HepG2 (cell line): ENCODE data around the gene TTC5. TPM values are rescaled to one million over a fixed set of nuclear protein-coding genes. Genes with fewer than 3 reads are reported as not detected.
A peak's percentile ranks its signal among the peaks of the same experiment; 100 is the strongest.

Experiments
- ATRX ChIP-seq: sonication (generic); formaldehyde crosslinking; IDR thresholded peaks from 2 replicates; pipeline ENCODE4 v1.4.0; 2020; ENCODE audit warnings: missing genetic modification reagents, borderline replicate concordance
- CHD2 ChIP-seq: IDR thresholded peaks from 2 replicates; pipeline ENCODE4 v1.6.1; 2011; ENCODE audit warnings: low read depth, low read length, improper control_type of control experiment
- ERF ChIP-seq: IDR thresholded peaks from 2 replicates; pipeline ENCODE4 v1.6.1; 2018; ENCODE audit warnings: missing biosample characterization, missing genetic modification reagents
- HMGA1 ChIP-seq: sonication (generic); formaldehyde crosslinking; conservative IDR thresholded peaks from 2 replicates; pipeline ENCODE4 v1.4.0; 2020; ENCODE audit warnings: missing genetic modification reagents
- KDM2A ChIP-seq: sonication (generic); formaldehyde crosslinking; IDR thresholded peaks from 2 replicates; pipeline ENCODE4 v1.4.0; 2020; ENCODE audit warnings: low read depth, missing genetic modification reagents, borderline replicate concordance
- KDM6A ChIP-seq: IDR thresholded peaks from 2 replicates; pipeline ENCODE4 v1.6.1; 2016; ENCODE audit warnings: low read depth
- NAIF1 ChIP-seq: sonication (generic); formaldehyde crosslinking; IDR thresholded peaks from 2 replicates; pipeline ENCODE4 v1.5.0; 2020; ENCODE audit warnings: mild to moderate bottlenecking, missing genetic modification reagents, borderline replicate concordance
- ONECUT2 ChIP-seq: sonication (generic); formaldehyde crosslinking; IDR thresholded peaks from 2 replicates; pipeline ENCODE4 v1.4.0; 2020; ENCODE audit warnings: missing genetic modification reagents
- PPARG ChIP-seq: conservative IDR thresholded peaks from 2 replicates; pipeline ENCODE4 v1.6.1; 2016; ENCODE audit warnings: missing biosample characterization, missing genetic modification reagents
- SOX6 ChIP-seq, 2 experiments: fragments of 450-650 bp in 1 of 2; sonication (generic) in 1 of 2; formaldehyde crosslinking in 1 of 2; IDR thresholded peaks; 2 replicates each; pipeline versions ENCODE4 v1.4.0 to v1.6.1; 2017 to 2020; ENCODE audit warnings: antibody characterized with exemption in 1 of 2, mild to moderate bottlenecking in 1 of 2, missing genetic modification reagents in 1 of 2
- SSRP1 ChIP-seq: IDR thresholded peaks from 2 replicates; pipeline ENCODE4 v1.6.1; 2016; ENCODE audit warnings: control low read depth
- TARDBP ChIP-seq: sonication (generic); formaldehyde crosslinking; IDR thresholded peaks from 2 replicates; pipeline ENCODE4 v1.8.0; 2022; ENCODE audit warnings: mild to moderate bottlenecking, missing genetic modification reagents
- TBP ChIP-seq: sonication (generic); formaldehyde crosslinking; IDR thresholded peaks from 2 replicates; pipeline ENCODE4 v1.5.0; 2020; ENCODE audit warnings: missing genetic modification reagents
- TEAD3 ChIP-seq: optimal IDR thresholded peaks from 2 replicates; pipeline ENCODE3; 2016; ENCODE audit warnings: borderline replicate concordance
- ZNF337 ChIP-seq: sonication (generic); formaldehyde crosslinking; IDR thresholded peaks from 2 replicates; pipeline ENCODE4 v1.5.1; 2020; ENCODE audit warnings: missing genetic modification reagents, low read depth, mild to moderate bottlenecking, borderline replicate concordance
- ZSCAN5A ChIP-seq: sonication (generic); formaldehyde crosslinking; IDR thresholded peaks from 2 replicates; pipeline ENCODE4 v1.8.0; 2022; ENCODE audit warnings: mild to moderate bottlenecking, missing genetic modification reagents, borderline replicate concordance
- ZSCAN9 ChIP-seq: IDR thresholded peaks from 2 replicates; pipeline ENCODE4 v1.6.1; 2016; ENCODE audit warnings: borderline replicate concordance
- polyA plus RNA-seq, 8 experiments: library from polyadenylated mRNA; depleted of rRNA in 3 of 8; stranded (reverse) in 7 of 8; unstranded in 1 of 8; fragments of >200 nt; fragmentation: Illumina TruSeq in 4 of 8; extraction: Trizol in 4 of 8; gene quantifications; 2 replicates each; pipeline versions ENCODE4 v1.2.1 to v1.2.3, GENCODE V29; 2011 to 2016; ENCODE audit warnings: low read depth in 4 of 8, missing spikeins in 1 of 8, mixed read lengths in 1 of 8; ENCODE audit not compliant: insufficient read depth in 1 of 8
- total RNA-seq, 5 experiments: library from RNA; depleted of rRNA; stranded (reverse); fragments of >200 nt; fragmentation: Illumina TruSeq; extraction: Trizol; gene quantifications; 2 replicates each; pipeline ENCODE4 v1.2.3, GENCODE V29; 2016; ENCODE audit warnings: low read depth in 1 of 5
- TF ChIP-seq, protein P1 (sequence below): sonication (generic); formaldehyde crosslinking; IDR thresholded peaks from 2 replicates; pipeline ENCODE4 v1.4.0; 2020; ENCODE audit warnings: missing genetic modification reagents
- TF ChIP-seq, protein P2 (sequence below): sonication (generic); formaldehyde crosslinking; IDR thresholded peaks from 2 replicates; pipeline ENCODE4 v1.4.0; 2020; ENCODE audit warnings: missing genetic modification reagents
- TF ChIP-seq, protein P3 (sequence below): sonication (generic); formaldehyde crosslinking; IDR thresholded peaks from 2 replicates; pipeline ENCODE4 v1.8.0; 2022; ENCODE audit warnings: missing genetic modification reagents, mild to moderate bottlenecking, inconsistent platforms, borderline replicate concordance
- TF ChIP-seq, protein P4 (sequence below): sonication (generic); formaldehyde crosslinking; IDR thresholded peaks from 2 replicates; pipeline ENCODE4 v1.4.0; 2020; ENCODE audit warnings: low read depth, missing genetic modification reagents

TTC5 gene
- total and polyA plus RNA-seq, 2 of the 13 experiments (the other 11 are each of a cell fraction or from before 2014, with no cell fraction given) = 8.7 to 28.5 TPM

GRCh38 chr14:20333494-20333841, 27.7 kb upstream of the TTC5 start (continued):
- no peak for TF ChIP-seq KDM2A
- TF ChIP-seq ZSCAN5A = no peak
- no peak for TF ChIP-seq ERF (CRISPR knock-in tag)
- TF ChIP-seq TARDBP (CRISPR knock-in tag) = 0 out of 2 replicates have a peak, but pooled peaks have one; percentile 11
- 0 out of 2 replicates have a peak, but pooled peaks have one; percentile 18 for TF ChIP-seq PPARG (CRISPR knock-in tag)
- no peak for TF ChIP-seq ZSCAN9 (CRISPR knock-in tag)
- TF ChIP-seq, protein P1, sequence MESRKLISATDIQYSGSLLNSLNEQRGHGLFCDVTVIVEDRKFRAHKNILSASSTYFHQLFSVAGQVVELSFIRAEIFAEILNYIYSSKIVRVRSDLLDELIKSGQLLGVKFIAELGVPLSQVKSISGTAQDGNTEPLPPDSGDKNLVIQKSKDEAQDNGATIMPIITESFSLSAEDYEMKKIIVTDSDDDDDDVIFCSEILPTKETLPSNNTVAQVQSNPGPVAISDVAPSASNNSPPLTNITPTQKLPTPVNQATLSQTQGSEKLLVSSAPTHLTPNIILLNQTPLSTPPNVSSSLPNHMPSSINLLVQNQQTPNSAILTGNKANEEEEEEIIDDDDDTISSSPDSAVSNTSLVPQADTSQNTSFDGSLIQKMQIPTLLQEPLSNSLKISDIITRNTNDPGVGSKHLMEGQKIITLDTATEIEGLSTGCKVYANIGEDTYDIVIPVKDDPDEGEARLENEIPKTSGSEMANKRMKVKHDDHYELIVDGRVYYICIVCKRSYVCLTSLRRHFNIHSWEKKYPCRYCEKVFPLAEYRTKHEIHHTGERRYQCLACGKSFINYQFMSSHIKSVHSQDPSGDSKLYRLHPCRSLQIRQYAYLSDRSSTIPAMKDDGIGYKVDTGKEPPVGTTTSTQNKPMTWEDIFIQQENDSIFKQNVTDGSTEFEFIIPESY (CRISPR knock-in tag) = no peak
- TF ChIP-seq, protein P2, sequence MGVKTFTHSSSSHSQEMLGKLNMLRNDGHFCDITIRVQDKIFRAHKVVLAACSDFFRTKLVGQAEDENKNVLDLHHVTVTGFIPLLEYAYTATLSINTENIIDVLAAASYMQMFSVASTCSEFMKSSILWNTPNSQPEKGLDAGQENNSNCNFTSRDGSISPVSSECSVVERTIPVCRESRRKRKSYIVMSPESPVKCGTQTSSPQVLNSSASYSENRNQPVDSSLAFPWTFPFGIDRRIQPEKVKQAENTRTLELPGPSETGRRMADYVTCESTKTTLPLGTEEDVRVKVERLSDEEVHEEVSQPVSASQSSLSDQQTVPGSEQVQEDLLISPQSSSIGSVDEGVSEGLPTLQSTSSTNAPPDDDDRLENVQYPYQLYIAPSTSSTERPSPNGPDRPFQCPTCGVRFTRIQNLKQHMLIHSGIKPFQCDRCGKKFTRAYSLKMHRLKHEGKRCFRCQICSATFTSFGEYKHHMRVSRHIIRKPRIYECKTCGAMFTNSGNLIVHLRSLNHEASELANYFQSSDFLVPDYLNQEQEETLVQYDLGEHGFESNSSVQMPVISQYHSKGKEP (CRISPR knock-in tag) = no peak
- TF ChIP-seq SSRP1 = no peak
- TF ChIP-seq TEAD3 (CRISPR knock-in tag) = no peak
- peak; percentile 34; the same call in 1 of the 2 replicates for TF ChIP-seq KDM6A
- TF ChIP-seq, protein P3, sequence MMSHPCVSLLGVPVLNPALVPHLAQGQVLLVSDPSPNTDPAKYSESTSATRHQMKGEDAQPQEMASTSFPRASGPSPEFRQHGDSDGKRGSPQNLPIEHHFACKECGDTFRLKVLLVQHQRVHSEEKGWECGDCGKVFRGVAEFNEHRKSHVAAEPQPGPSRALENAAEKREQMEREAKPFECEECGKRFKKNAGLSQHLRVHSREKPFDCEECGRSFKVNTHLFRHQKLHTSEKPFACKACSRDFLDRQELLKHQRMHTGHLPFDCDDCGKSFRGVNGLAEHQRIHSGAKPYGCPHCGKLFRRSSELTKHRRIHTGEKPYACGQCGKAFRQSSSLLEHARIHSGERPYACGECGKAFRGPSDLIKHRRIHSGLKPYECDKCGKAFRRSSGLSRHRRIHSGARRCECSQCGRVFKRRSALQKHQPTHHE = no peak
- TF ChIP-seq HMGA1 = no peak
- TF ChIP-seq, protein P4, sequence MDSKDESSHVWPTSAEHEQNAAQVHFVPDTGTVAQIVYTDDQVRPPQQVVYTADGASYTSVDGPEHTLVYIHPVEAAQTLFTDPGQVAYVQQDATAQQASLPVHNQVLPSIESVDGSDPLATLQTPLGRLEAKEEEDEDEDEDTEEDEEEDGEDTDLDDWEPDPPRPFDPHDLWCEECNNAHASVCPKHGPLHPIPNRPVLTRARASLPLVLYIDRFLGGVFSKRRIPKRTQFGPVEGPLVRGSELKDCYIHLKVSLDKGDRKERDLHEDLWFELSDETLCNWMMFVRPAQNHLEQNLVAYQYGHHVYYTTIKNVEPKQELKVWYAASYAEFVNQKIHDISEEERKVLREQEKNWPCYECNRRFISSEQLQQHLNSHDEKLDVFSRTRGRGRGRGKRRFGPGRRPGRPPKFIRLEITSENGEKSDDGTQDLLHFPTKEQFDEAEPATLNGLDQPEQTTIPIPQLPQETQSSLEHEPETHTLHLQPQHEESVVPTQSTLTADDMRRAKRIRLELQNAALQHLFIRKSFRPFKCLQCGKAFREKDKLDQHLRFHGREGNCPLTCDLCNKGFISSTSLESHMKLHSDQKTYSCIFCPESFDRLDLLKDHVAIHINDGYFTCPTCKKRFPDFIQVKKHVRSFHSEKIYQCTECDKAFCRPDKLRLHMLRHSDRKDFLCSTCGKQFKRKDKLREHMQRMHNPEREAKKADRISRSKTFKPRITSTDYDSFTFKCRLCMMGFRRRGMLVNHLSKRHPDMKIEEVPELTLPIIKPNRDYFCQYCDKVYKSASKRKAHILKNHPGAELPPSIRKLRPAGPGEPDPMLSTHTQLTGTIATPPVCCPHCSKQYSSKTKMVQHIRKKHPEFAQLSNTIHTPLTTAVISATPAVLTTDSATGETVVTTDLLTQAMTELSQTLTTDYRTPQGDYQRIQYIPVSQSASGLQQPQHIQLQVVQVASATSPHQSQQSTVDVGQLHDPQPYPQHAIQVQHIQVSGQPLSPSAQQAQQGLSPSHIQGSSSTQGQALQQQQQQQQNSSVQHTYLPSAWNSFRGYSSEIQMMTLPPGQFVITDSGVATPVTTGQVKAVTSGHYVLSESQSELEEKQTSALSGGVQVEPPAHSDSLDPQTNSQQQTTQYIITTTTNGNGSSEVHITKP (CRISPR knock-in tag) = no peak
- TF ChIP-seq TBP (CRISPR knock-in tag) = no peak
- 0 out of 2 replicates have a peak, but pooled peaks have one; percentile 8 for TF ChIP-seq NAIF1 (CRISPR knock-in tag)
- no peak for TF ChIP-seq ZNF337
- TF ChIP-seq CHD2 = no peak
- TF ChIP-seq ATRX (CRISPR knock-in tag) = no peak
- TF ChIP-seq ONECUT2 (CRISPR knock-in tag) = peak; percentile 87
- no peak for TF ChIP-seq SOX6 (IDR thresholded peaks at IDR 0.05)
- peak; percentile 13; the same call in 1 of the 2 replicates for TF ChIP-seq SOX6 (CRISPR knock-in tag; IDR thresholded peaks at IDR 0.05)
